ENCODE results near the gene TEAD2.
"Not testable (repeated sequence)": the region's sequence is repeated elsewhere in the genome, so short reads cannot be mapped to it uniquely, and the experiment has no call there.

Gene TEAD2

GRCh38 chr19:49383599-49383998, 21.4 kb upstream of the TEAD2 start:
- DNase-seq, result no peak

DNA sequence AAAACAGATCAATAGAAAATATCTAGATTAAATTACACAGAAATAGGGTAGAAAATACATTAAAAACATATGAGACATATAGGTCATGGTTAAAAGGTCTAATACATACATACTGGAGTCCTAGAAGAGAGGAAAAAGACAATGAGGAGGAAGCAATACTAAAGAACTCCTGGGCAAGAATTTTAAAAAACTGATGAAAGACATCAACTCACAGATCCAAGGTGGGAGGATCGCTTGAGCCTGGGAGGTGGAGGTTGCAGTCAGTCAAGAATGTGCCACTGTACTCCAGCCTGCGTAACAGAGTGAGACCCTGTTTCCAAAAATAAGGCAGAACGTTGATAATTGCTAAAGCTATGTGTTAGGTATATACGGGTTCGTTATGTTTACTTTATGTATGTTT, 20.4 kb upstream of the TEAD2 start:
- DNase-seq, result no peak

DNA sequence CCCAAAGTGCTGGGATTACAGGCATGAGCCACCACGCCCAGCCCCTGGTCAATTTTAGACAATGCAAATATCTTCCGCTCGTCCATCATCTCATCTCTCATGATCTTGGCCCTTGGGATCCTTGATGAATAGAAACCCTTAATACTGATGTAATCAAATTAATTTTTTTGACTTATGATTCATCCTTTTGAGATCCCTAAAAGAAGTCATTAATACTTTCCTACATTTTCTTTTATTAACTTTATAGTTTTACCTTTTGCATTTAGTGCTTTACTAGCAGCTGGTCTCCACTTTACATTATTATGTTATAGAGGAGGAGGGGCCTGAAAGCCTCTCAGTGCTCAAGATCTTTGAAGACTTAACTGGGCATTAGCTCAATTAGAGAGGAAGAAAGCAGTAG, 18.2 kb upstream of the TEAD2 start:
- no peak for DNase-seq

- no peak for DNase-seq
These were observed 16.3 kb upstream of the TEAD2 start for GRCh38 chr19:49378512-49378911.

DNA sequence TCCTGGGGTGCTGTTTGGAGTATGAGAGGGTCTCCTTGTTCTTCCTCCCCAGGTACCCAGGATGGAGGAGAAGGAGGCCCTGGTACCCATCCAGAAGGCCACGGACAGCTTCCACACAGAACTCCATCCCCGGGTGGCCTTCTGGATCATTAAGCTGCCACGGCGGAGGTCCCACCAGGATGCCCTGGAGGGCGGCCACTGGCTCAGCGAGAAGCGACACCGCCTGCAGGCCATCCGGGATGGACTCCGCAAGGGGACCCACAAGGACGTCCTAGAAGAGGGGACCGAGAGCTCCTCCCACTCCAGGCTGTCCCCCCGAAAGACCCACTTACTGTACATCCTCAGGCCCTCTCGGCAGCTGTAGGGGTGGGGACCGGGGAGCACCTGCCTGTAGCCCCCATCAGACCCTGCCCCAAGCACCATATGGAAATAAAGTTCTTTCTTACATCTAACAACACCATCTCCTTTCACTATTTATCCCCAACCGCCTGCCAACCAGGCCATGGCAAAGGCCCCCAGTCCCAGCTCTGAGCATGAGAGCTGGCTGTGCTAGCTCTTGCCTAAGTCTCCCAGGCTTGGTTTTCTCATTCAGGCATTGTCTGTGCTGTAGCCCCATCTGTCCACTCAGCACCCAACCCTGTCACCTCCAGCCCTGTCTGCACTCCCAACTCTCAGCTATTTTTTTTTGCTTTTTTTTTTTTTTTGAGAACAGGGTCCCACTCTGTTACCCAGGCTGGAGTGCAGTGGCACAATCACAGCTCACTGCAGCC, 12.6 kb upstream of the TEAD2 start:
- no peak for DNase-seq

- DNase-seq, result not testable (repeated sequence)
These were observed 11.0 kb upstream of the TEAD2 start for GRCh38 chr19:49373174-49373573.

- DNase-seq, result no peak
These were observed 9.0 kb upstream of the TEAD2 start for GRCh38 chr19:49371184-49371583.

- no peak for DNase-seq
These were observed 6.6 kb upstream of the TEAD2 start for GRCh38 chr19:49368711-49369358.

DNA sequence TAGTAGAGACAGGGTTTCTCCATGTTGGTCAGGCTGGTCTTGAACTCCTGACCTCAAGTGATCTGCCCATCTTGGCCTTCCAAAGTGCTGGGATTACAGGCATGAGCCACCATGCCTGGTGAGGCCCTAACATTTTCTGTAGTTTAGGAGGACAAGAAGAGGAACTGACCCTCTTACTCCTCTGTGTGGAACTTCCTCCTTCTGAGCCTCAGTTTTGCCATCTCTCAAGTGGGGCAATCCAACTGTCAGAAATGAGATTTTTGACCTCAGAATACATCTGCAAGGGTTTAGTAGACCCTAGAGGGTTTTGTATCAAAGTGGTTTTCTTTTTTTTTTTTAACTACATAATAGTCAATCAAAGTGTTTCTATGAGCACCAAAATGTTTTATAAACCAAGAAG, 3.9 kb upstream of the TEAD2 start:
- DNase-seq, result peak in 1 of 2 donors; percentile 17

DNA sequence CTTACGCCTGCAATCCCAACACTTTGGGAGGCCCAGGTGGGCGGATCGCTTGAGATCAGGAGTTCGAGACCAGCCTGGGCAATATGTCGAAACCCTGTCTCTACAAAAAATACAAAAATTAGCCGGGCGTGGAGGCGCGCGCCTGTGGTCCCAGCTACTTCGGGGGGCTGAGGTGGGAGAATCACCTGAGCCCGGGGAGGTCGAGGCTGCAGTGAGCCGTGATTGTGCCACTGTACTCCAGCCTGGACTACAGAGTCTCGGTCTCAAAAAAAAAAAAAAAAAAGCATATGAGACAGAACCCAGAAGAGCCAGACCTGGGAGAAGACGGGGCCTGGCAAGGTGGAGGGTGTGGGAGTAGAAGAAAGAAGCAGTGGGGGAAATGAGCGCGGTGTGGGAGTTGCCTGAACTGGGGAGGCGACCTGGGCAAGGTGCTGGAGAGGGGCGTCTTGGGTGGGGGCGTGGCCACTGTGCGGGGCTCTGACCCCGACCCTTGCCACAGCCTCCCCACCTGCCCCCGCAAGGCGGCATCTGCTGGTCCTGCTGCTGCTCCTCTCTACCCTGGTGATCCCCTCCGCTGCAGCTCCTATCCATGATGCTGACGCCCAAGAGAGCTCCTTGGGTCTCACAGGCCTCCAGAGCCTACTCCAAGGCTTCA, 2.0 kb upstream of the TEAD2 start:
- DNase-seq, result no peak

- DNase-seq, result peak; percentile 99 to 100
These were observed 1.3 kb upstream of the TEAD2 start, which contains the start of gene DKKL1 for GRCh38 chr19:49363268-49364082. Gene DKKL1, plus strand, starts transcription at chr19:49363877. Its CDS starts 122 bp downstream, at chr19:49363999.

- no peak for DNase-seq
These were observed 682 bp upstream of the TEAD2 start for GRCh38 chr19:49362929-49363267.

- no peak for DNase-seq
These were observed 673 bp downstream of the TEAD2 start for GRCh38 chr19:49361438-49362047.

- DNase-seq, result peak in 1 of 2 donors; percentile 31
These were observed 2.1 kb downstream of the TEAD2 start for GRCh38 chr19:49359851-49360820.

GRCh38 chr19:49357186-49357585, 5.0 kb downstream of the TEAD2 start:
- no peak for DNase-seq

GRCh38 chr19:49356382-49356781, 5.8 kb downstream of the TEAD2 start:
- DNase-seq, result no peak

GRCh38 chr19:49355909-49356353, 6.3 kb downstream of the TEAD2 start:
- peak; percentile 35 to 46 for DNase-seq

- DNase-seq, result no peak
These were observed 12.6 kb downstream of the TEAD2 start for GRCh38 chr19:49349567-49349966.

- DNase-seq, result no peak
These were observed 13.7 kb downstream of the TEAD2 start for GRCh38 chr19:49348305-49349189.

DNA sequence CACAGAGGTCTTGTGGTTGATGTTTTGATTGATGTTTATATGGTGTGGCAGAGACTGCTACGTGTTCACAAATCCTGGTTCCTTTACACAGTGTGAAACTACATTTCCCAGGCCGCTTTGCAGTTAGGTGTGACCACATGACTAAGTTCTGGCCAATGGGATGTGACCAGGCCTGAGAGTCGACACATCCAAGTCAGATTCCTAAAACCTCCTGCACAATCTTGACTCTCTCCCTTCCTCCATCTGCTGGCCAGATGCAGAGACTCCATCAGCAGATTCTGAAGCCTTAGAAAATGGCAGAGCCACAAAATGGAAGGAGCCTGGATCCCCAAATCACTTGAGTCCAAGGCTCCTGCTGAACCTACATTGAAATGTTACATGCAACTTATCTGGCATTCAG, 14.4 kb downstream of the TEAD2 start:
- DNase-seq, result peak; percentile 16 to 33
